ENCODE results near the gene FRMD6.

FRMD6 gene

DNA sequence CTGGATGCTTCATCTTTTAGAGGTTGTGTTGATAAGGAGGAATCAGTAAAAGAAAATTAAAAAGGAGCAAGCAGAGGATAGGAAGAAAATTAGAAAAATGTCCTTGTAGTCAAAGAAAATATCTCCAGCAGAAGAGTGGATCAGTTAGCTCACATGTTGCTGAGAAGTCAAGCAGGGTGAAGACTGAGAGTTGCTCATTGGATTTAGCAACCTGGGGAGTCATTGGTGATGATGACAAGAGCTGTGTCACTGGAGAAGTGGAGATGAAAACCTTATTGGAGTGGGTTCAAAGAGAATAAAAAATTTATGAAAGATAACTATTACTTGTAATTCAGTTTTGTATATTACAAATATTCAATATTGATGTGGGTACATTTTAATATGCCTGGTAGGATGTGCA is 9.8 kb downstream of the FRMD6 start:
- TF ChIP-seq FOXP2 (optimal IDR thresholded peaks at IDR 0.05; ENCODE audit: borderline replicate concordance, extremely low read depth, extremely low read length, insufficient read depth) (no peak), TAF1 (IDR thresholded peaks at IDR 0.05; ENCODE audit: borderline replicate concordance, insufficient read depth, low read length) (no peak), POLR2AphosphoS5 (IDR thresholded peaks at IDR 0.05; ENCODE audit: low read depth, low read length) (no peak), SIN3A (IDR thresholded peaks at IDR 0.05; ENCODE audit: borderline replicate concordance, insufficient read depth, low read length) (no peak)
- TF ChIP-seq, protein P1, sequence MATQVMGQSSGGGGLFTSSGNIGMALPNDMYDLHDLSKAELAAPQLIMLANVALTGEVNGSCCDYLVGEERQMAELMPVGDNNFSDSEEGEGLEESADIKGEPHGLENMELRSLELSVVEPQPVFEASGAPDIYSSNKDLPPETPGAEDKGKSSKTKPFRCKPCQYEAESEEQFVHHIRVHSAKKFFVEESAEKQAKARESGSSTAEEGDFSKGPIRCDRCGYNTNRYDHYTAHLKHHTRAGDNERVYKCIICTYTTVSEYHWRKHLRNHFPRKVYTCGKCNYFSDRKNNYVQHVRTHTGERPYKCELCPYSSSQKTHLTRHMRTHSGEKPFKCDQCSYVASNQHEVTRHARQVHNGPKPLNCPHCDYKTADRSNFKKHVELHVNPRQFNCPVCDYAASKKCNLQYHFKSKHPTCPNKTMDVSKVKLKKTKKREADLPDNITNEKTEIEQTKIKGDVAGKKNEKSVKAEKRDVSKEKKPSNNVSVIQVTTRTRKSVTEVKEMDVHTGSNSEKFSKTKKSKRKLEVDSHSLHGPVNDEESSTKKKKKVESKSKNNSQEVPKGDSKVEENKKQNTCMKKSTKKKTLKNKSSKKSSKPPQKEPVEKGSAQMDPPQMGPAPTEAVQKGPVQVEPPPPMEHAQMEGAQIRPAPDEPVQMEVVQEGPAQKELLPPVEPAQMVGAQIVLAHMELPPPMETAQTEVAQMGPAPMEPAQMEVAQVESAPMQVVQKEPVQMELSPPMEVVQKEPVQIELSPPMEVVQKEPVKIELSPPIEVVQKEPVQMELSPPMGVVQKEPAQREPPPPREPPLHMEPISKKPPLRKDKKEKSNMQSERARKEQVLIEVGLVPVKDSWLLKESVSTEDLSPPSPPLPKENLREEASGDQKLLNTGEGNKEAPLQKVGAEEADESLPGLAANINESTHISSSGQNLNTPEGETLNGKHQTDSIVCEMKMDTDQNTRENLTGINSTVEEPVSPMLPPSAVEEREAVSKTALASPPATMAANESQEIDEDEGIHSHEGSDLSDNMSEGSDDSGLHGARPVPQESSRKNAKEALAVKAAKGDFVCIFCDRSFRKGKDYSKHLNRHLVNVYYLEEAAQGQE (IDR thresholded peaks at IDR 0.05; ENCODE audit: insufficient read depth in 1 of 2, low read depth in 2 of 2, low read length in 2 of 2), result no peak

DNA sequence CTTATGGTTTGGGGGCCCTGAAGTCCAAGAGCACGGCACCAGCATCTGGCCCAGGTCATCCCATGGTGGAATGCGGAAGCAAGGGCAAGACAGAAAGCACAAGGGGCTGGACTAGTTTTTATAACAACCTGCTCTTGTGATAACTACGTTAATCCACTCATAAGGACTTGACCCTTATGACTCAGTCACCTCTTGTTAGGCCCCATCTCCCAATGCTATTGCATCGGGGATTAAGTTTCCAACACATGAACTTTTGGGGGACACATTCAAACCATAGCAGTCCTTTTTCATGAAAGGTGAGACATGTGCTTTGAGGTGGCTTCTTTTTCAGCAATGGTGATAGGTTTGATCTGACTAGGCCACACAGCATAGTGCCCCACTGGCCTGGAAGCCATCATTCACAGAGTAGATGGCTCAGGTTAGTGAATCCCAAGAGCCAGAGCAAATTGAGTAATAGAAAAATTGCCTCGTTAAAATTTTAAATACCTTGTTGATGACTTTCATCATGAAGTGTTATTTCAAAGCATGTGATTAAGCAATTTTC is 12.1 kb downstream of the FRMD6 start:
- TF ChIP-seq SIN3A (IDR thresholded peaks at IDR 0.05; ENCODE audit: borderline replicate concordance, insufficient read depth, low read length), result no peak
- no peak for TF ChIP-seq POLR2AphosphoS5 (IDR thresholded peaks at IDR 0.05; ENCODE audit: low read depth, low read length)
- TF ChIP-seq FOXP2 (optimal IDR thresholded peaks at IDR 0.05; ENCODE audit: borderline replicate concordance, extremely low read depth, extremely low read length, insufficient read depth), result no peak
- TF ChIP-seq TAF1 (IDR thresholded peaks at IDR 0.05; ENCODE audit: borderline replicate concordance, insufficient read depth, low read length), result no peak
- TF ChIP-seq, protein P1 (IDR thresholded peaks at IDR 0.05; ENCODE audit: insufficient read depth in 1 of 2, low read depth in 2 of 2, low read length in 2 of 2), result no peak

DNA sequence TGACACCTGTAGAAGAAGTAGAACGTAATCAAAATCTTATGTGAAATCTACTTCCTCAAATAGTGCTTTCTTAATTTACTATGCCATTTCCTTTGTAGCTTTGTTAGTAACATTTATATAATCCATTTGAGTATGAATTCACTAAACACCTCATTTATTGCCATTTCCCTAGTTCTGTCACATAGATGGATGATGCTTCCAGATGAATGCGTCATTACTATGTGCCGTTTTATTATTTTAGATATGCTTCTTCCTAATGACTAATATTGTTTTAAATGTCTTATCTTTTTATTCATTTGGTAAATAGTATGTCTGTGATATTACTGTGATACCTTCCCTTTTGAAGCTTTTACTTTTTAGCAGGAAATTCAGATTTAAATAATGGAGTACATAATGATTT is 14.4 kb downstream of the FRMD6 start:
- TF ChIP-seq TAF1 (IDR thresholded peaks at IDR 0.05; ENCODE audit: borderline replicate concordance, insufficient read depth, low read length), result no peak
- no peak for TF ChIP-seq FOXP2 (optimal IDR thresholded peaks at IDR 0.05; ENCODE audit: borderline replicate concordance, extremely low read depth, extremely low read length, insufficient read depth)

DNA sequence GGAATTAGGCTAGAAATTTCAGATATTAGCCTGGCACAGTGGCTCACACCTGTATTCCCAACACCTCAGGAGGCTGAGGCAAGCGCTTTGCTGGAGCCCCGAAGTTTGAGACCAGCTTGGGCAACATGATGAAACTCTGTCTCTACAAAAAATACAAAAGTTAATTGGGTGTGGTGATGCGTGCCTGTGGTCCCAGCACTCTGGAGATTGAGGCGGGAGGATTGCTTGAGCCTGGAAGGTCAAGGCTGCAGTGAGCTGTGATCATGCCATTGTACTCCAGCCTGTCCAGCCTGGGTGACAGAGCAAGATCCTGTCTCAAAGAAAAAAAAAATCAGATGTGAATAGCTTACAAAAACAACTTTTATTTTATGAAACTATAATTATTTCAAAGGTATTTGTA is 15.1 kb downstream of the FRMD6 start:
- TF ChIP-seq TAF1 (IDR thresholded peaks at IDR 0.05; ENCODE audit: borderline replicate concordance, insufficient read depth, low read length) (no peak), FOXP2 (optimal IDR thresholded peaks at IDR 0.05; ENCODE audit: borderline replicate concordance, extremely low read depth, extremely low read length, insufficient read depth) (no peak), SIN3A (IDR thresholded peaks at IDR 0.05; ENCODE audit: borderline replicate concordance, insufficient read depth, low read length) (no peak), POLR2AphosphoS5 (IDR thresholded peaks at IDR 0.05; ENCODE audit: low read depth, low read length) (no peak)
- TF ChIP-seq, protein P1 (IDR thresholded peaks at IDR 0.05; ENCODE audit: insufficient read depth in 1 of 2, low read depth in 2 of 2, low read length in 2 of 2), result no peak

DNA sequence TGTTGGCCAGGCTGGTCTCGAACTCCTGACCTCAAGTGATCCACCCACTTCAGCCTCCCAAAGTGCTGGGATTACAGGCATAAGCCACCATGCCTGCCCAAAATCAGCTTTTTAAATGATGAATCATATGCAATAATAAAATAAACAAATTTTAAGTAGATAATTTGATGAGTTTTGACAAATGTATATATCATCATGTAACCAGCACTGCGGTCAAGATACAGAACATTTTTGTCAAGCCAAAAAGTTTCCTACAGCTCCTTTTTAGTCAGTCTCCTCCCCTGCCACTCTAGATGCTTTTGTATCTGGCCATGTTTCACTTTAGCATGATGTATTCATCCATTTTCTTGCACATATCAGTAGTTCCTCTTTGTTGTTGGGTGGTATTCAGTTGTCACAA is 17.2 kb downstream of the FRMD6 start:
- TF ChIP-seq, protein P1 (IDR thresholded peaks at IDR 0.05; ENCODE audit: insufficient read depth in 1 of 2, low read depth in 2 of 2, low read length in 2 of 2), result no peak
- TF ChIP-seq FOXP2 (optimal IDR thresholded peaks at IDR 0.05; ENCODE audit: borderline replicate concordance, extremely low read depth, extremely low read length, insufficient read depth) (no peak), POLR2AphosphoS5 (IDR thresholded peaks at IDR 0.05; ENCODE audit: low read depth, low read length) (no peak), SIN3A (IDR thresholded peaks at IDR 0.05; ENCODE audit: borderline replicate concordance, insufficient read depth, low read length) (no peak), TAF1 (IDR thresholded peaks at IDR 0.05; ENCODE audit: borderline replicate concordance, insufficient read depth, low read length) (no peak)

Data from PFSK-1 (cell line).